ENCODE measurements around the gene PLSCR4.

DNA sequence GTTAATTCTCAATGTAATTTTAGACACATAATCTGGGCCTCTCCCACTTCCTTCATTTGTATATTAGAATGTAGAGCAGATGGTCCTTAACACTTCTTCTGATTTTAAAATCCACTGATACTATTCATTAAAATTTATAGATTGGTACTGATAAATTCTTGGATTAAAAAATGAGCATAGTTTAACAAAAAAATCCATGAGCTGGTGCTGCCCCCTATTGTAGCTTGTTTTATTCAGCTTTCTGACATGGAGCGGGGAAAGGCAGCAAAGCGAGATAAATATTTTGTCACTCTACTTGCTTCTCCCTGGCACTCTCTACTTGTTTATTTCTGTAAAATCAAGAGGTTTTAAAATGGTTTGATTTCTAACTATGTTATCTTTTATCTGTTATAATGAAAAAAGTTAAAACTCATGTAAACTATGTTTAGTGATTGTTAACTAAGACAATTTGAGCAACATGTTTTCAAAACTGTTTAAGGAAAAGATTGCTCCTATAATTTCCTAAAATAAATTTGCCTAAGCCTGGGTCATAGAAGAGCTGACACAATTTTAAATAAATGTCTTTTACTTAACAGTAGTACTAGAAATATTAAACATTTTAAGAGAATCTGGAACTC lies 63.5 kb downstream of the PLSCR4 start:
- TF ChIP-seq CTCF (IDR thresholded peaks at IDR 0.05) (peak; percentile 50 to 69 (median 62)), POLR2AphosphoS5 (IDR thresholded peaks at IDR 0.05) (peak; percentile 33)

Data from gastroesophageal sphincter (tissue), 3 donors.